K562 (cell line): ENCODE data around the gene MRPL40.

Experiments
- CBX5 ChIP-seq: IDR thresholded peaks from 2 replicates; pipeline ENCODE4 v1.6.1; 2014; ENCODE audit warnings: low read depth, borderline replicate concordance
- CHD1 ChIP-seq: fragments of 200-600 bp; sonication (generic); IDR thresholded peaks from one replicate; pipeline ENCODE4 v1.6.1; 2012; ENCODE audit warnings: mild to moderate bottlenecking, moderate library complexity, low read length, inconsistent platforms
- CTCF ChIP-seq, 3 experiments: IDR thresholded peaks in 2 of 3; conservative IDR thresholded peaks in 1 of 3; 2 replicates each; pipeline ENCODE4 v1.5.1; 2011 to 2012; ENCODE audit warnings: low read length in 3 of 3, mild to moderate bottlenecking in 3 of 3, control low read depth in 2 of 3, improper control_type of control experiment in 1 of 3, inconsistent platforms in 1 of 3, low read depth in 1 of 3, mixed read lengths in 1 of 3, moderate library complexity in 1 of 3; ENCODE audit not compliant: insufficient read depth in 2 of 3
- DDX20 ChIP-seq: fragments of 450-650 bp; IDR thresholded peaks from 2 replicates; pipeline ENCODE4 v1.6.1; 2016; ENCODE audit warnings: missing genetic modification characterization, low read depth, mild to moderate bottlenecking, missing compliant biosample characterization, moderate library complexity
- HDGF ChIP-seq: fragments of 450-650 bp; IDR thresholded peaks from 2 replicates; pipeline ENCODE4 v1.6.1; 2016
- HNRNPLL ChIP-seq: fragments of 200-400 bp; formaldehyde crosslinking; IDR thresholded peaks from 2 replicates; pipeline ENCODE4 v1.6.1; 2017; ENCODE audit warnings: low read length, low read depth, mild to moderate bottlenecking; ENCODE audit not compliant: poor library complexity, severe bottlenecking
- TAF7 ChIP-seq: fragments of 450-650 bp; IDR thresholded peaks from 2 replicates; pipeline ENCODE4 v1.6.1; 2016; ENCODE audit warnings: missing genetic modification characterization, missing compliant biosample characterization
- TOE1 ChIP-seq, 2 experiments: fragments of 450-650 bp in 1 of 2; sonication (generic) in 1 of 2; formaldehyde crosslinking in 1 of 2; IDR thresholded peaks; 2 replicates each; pipeline versions ENCODE4 v1.7.1 to v1.8.0; 2016 to 2022; ENCODE audit warnings: borderline replicate concordance in 2 of 2, mild to moderate bottlenecking in 2 of 2, antibody characterized with exemption in 1 of 2, inconsistent platforms in 1 of 2, low read depth in 1 of 2, missing genetic modification reagents in 1 of 2, moderate library complexity in 1 of 2
- ZFP36 ChIP-seq: fragments of 150-350 bp; IDR thresholded peaks from 2 replicates; pipeline ENCODE4 v1.6.1; 2018; ENCODE audit warnings: low read length, low read depth; ENCODE audit not compliant: partially characterized antibody
- TF ChIP-seq, protein P1 (sequence below), 3 experiments: fragments of 200-800 bp in 1 of 3; fragments of 250-450 bp in 1 of 3; fragments of 450-650 bp in 1 of 3; sonication (Bioruptor Pico) in 1 of 3; sonication (Bioruptor generic) in 1 of 3; formaldehyde crosslinking in 1 of 3; IDR thresholded peaks; 2 replicates each; pipeline versions ENCODE4 v1.6.1 to v1.8.0; 2016 to 2022; ENCODE audit warnings: mild to moderate bottlenecking in 2 of 3, missing genetic modification characterization in 2 of 3, missing compliant biosample characterization in 1 of 3, moderate library complexity in 1 of 3

DNA sequence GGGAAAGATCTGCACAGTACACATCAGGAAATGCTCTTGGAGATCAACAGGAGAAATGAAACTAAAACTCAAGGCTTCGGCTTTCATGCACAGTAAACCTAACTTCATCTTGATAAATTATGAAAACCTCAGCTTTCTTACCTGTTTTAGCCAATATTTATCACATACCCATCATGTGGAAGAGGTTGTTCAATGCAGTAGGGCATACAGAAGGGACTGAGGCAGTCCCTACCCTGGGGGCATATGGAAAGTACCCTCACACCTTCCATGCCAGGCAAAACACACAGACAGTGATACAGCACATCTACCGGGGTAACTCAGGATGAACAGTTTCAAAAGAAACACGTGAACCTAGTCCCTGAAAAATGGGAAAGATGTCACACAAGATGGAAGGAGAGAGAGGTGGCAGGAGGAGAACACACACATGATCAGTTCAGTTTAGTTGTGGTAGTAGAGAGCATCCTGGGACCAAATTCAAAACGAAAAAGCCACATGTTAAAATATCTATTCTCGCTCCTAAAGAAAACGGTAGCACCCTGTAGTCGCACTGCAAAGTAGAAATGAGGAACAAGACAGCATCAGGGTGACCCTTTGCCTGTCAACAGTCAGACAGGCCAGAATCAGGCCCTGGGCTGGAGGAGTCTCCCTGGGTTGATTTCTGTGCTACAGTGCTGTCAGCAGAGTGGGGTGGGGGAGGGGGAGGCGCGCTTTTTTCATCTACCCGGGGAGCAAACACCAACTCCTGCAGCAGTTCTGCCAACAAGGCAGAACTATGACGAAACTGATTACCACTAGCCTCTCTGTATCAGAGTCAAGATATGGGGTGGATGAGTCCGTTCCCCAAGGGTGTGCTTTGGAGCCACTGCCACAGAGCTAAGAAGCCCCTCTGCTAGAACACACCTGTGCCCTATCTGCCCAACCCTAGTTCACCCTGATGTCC is 2.1 kb upstream of the MRPL40 start:
- TF ChIP-seq, protein P1, sequence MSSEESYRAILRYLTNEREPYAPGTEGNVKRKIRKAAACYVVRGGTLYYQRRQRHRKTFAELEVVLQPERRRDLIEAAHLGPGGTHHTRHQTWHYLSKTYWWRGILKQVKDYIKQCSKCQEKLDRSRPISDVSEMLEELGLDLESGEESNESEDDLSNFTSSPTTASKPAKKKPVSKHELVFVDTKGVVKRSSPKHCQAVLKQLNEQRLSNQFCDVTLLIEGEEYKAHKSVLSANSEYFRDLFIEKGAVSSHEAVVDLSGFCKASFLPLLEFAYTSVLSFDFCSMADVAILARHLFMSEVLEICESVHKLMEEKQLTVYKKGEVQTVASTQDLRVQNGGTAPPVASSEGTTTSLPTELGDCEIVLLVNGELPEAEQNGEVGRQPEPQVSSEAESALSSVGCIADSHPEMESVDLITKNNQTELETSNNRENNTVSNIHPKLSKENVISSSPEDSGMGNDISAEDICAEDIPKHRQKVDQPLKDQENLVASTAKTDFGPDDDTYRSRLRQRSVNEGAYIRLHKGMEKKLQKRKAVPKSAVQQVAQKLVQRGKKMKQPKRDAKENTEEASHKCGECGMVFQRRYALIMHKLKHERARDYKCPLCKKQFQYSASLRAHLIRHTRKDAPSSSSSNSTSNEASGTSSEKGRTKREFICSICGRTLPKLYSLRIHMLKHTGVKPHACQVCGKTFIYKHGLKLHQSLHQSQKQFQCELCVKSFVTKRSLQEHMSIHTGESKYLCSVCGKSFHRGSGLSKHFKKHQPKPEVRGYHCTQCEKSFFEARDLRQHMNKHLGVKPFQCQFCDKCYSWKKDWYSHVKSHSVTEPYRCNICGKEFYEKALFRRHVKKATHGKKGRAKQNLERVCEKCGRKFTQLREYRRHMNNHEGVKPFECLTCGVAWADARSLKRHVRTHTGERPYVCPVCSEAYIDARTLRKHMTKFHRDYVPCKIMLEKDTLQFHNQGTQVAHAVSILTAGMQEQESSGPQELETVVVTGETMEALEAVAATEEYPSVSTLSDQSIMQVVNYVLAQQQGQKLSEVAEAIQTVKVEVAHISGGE (CRISPR knock-in tag; IDR thresholded peaks at IDR 0.05): no peak
- TF ChIP-seq HDGF (no peak), CBX5 (no peak), CTCF (IDR thresholded peaks at IDR 0.05 in 2 of 3, conservative IDR thresholded peaks at IDR 0.05 in 1 of 3; ENCODE audit: insufficient read depth in 2 of 3, low read depth in 1 of 3, low read length in 3 of 3) (no peak), HNRNPLL (no peak), TAF7 (tag) (0 out of 2 replicates have a peak, but pooled peaks have one; percentile 8), DDX20 (tag) (no peak), CHD1 (no peak), TOE1 (IDR thresholded peaks at IDR 0.05; ENCODE audit: borderline replicate concordance) (no peak), TOE1 (CRISPR knock-in tag; IDR thresholded peaks at IDR 0.05; ENCODE audit: borderline replicate concordance, low read depth) (no peak), ZFP36 (no peak)
